Right lobe of liver (tissue), 4 donors: ENCODE measurements around the gene RAD51AP2.

ENCODE experiments used
- CTCF ChIP-seq, 4 donors: fragments of 200-600 bp in 3 of 4; fragments of 450-650 bp in 1 of 4; IDR thresholded peaks; one replicate each; pipeline versions ENCODE4 v1.5.1 to v1.8.0; 2016 to 2022; ENCODE audit warnings: antibody characterized with exemption in 4 of 4, mild to moderate bottlenecking in 2 of 4
- POLR2A ChIP-seq: fragments of 450-650 bp; IDR thresholded peaks from one replicate; pipeline ENCODE4 v1.6.1; 2017; ENCODE audit warnings: antibody characterized with exemption, mild to moderate bottlenecking
- donor health status: DM: no; HTN: no; CAD: no.
- donor health status: DM: no; HTN: no; CAD: no.
- donor health status: DM: no; HTN: yes; CAD: no.

GRCh38 chr2:17515652-17516051 lies 2.6 kb downstream of the RAD51AP2 start:
- TF ChIP-seq POLR2A (no peak), CTCF (IDR thresholded peaks at IDR 0.05) (no peak)
